ENCODE results near the gene ANP32A. TPM values are rescaled to one million over a fixed set of nuclear protein-coding genes. Genes with fewer than 3 reads are reported as not detected.
"Not testable (repeated sequence)": the region's sequence is repeated elsewhere in the genome, so short reads cannot be mapped to it uniquely, and the experiment has no call there.

Gene ANP32A
- total RNA-seq, 1 donor = 41.0 TPM

GRCh38 chr15:68770216-68770615 is 50.5 kb downstream of the ANP32A start:
- H3K4me3 ChIP-seq (ENCODE audit: low read depth, low read length) = no peak overlapping the region
- no peak for DNase-seq (ENCODE audit: low read depth)
- TF ChIP-seq CTCF (IDR thresholded peaks at IDR 0.05; ENCODE audit: insufficient read depth, low read length) = no peak

- no peak for TF ChIP-seq CTCF (IDR thresholded peaks at IDR 0.05; ENCODE audit: insufficient read depth, low read length)
- no peak overlapping the region for H3K4me3 ChIP-seq (ENCODE audit: low read depth, low read length)
- no peak for DNase-seq (ENCODE audit: low read depth)
Observed at GRCh38 chr15:68769702-68770101, 51.0 kb downstream of the ANP32A start.

- no peak overlapping the region for H3K4me3 ChIP-seq (ENCODE audit: low read depth, low read length)
- no peak for TF ChIP-seq CTCF (IDR thresholded peaks at IDR 0.05; ENCODE audit: insufficient read depth, low read length)
- DNase-seq (ENCODE audit: low read depth) = no peak
Observed at GRCh38 chr15:68768321-68768720, 52.4 kb downstream of the ANP32A start.

- TF ChIP-seq CTCF (IDR thresholded peaks at IDR 0.05; ENCODE audit: insufficient read depth, low read length) = no peak
- no peak for DNase-seq (ENCODE audit: low read depth)
- no peak overlapping the region for H3K4me3 ChIP-seq (ENCODE audit: low read depth, low read length)
Observed at GRCh38 chr15:68767833-68768232, 52.9 kb downstream of the ANP32A start.

GRCh38 chr15:68765602-68766368 is 54.9 kb downstream of the ANP32A start:
- H3K4me3 ChIP-seq (ENCODE audit: low read depth, low read length) = no peak overlapping the region
- no peak for TF ChIP-seq CTCF (IDR thresholded peaks at IDR 0.05; ENCODE audit: insufficient read depth, low read length)
- DNase-seq (ENCODE audit: low read depth) = no peak

GRCh38 chr15:68764090-68764489 is 56.6 kb downstream of the ANP32A start:
- no peak for TF ChIP-seq CTCF (IDR thresholded peaks at IDR 0.05; ENCODE audit: insufficient read depth, low read length)
- no peak for DNase-seq (ENCODE audit: low read depth)
- H3K4me3 ChIP-seq (ENCODE audit: low read depth, low read length) = no peak overlapping the region

GRCh38 chr15:68763063-68763462 is 57.6 kb downstream of the ANP32A start:
- no peak overlapping the region for H3K4me3 ChIP-seq (ENCODE audit: low read depth, low read length)
- DNase-seq (ENCODE audit: low read depth) = no peak
- no peak for TF ChIP-seq CTCF (IDR thresholded peaks at IDR 0.05; ENCODE audit: insufficient read depth, low read length)

- H3K4me3 ChIP-seq (ENCODE audit: low read depth, low read length); DNase-seq (ENCODE audit: low read depth): not testable (repeated sequence)
Observed at GRCh38 chr15:68759982-68760579, 60.6 kb downstream of the ANP32A start.
